HEK293 (cell line): ENCODE data around the gene E2F4.

Experiments used
- ZBTB1 ChIP-seq: fragments of 450-650 bp; formaldehyde crosslinking; IDR thresholded peaks from 2 replicates; pipeline ENCODE4 v1.5.1; 2016; ENCODE audit warnings: missing biosample characterization, missing genetic modification characterization
- TF ChIP-seq, protein P1 (sequence below): fragments of 450-650 bp; formaldehyde crosslinking; IDR thresholded peaks from 2 replicates; pipeline ENCODE4 v1.5.1; 2016; ENCODE audit warnings: missing biosample characterization, missing genetic modification characterization
- TF ChIP-seq, protein P2 (sequence below): fragments of 450-650 bp; formaldehyde crosslinking; IDR thresholded peaks from 2 replicates; pipeline ENCODE4 v1.5.1; 2016; ENCODE audit warnings: missing biosample characterization, missing genetic modification characterization
- TF ChIP-seq, protein P3 (sequence below): fragments of 450-650 bp; formaldehyde crosslinking; IDR thresholded peaks from 2 replicates; pipeline ENCODE4 v1.5.1; 2016; ENCODE audit warnings: missing biosample characterization, missing genetic modification characterization

DNA sequence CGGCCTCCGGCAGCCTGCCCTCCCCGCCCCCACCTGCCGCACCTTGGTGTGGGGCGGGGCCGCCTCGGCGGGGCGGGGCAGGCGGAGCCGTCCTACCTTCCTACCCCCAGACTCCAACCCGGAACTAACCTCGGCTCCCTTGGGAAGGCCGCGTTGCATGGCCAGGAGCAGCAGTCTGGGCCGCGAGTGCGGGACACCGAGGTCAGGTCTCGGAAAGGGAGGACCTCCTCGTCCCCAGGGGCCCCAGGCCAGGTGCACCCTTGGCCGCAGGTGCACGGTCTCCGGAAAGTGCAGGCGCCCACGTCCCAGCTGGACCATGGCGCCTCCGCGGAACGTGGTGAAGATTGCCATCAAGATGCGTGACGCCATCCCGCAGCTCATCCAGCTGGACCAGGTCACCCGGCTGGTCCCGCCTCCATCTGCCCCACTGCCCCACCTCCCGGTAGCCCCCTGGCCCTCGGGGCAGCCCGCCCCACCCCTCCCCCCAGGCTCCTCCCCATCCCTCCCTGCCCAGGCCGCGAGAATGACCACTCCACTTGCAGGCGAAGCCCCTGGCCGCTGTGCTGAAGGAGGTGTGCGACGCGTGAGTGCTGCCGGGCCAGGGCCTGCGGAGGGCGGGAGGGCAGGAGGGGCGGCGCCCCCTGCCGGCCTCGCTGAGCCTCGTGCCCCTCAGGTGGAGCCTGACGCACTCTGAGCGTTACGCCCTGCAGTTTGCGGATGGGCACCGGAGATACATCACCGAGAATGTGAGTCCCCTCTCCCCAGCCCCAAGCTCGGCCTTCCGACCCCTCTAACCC is 7.3 kb downstream of the E2F4 start, which contains the start of gene ELMO3:
- TF ChIP-seq, protein P1, sequence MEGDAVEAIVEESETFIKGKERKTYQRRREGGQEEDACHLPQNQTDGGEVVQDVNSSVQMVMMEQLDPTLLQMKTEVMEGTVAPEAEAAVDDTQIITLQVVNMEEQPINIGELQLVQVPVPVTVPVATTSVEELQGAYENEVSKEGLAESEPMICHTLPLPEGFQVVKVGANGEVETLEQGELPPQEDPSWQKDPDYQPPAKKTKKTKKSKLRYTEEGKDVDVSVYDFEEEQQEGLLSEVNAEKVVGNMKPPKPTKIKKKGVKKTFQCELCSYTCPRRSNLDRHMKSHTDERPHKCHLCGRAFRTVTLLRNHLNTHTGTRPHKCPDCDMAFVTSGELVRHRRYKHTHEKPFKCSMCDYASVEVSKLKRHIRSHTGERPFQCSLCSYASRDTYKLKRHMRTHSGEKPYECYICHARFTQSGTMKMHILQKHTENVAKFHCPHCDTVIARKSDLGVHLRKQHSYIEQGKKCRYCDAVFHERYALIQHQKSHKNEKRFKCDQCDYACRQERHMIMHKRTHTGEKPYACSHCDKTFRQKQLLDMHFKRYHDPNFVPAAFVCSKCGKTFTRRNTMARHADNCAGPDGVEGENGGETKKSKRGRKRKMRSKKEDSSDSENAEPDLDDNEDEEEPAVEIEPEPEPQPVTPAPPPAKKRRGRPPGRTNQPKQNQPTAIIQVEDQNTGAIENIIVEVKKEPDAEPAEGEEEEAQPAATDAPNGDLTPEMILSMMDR (tag by site-specific recombination) = no peak
- no peak for TF ChIP-seq ZBTB1 (tag by site-specific recombination)
- TF ChIP-seq, protein P2, sequence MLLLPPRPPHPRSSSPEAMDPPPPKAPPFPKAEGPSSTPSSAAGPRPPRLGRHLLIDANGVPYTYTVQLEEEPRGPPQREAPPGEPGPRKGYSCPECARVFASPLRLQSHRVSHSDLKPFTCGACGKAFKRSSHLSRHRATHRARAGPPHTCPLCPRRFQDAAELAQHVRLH (tag by site-specific recombination) = no peak
- TF ChIP-seq, protein P3, sequence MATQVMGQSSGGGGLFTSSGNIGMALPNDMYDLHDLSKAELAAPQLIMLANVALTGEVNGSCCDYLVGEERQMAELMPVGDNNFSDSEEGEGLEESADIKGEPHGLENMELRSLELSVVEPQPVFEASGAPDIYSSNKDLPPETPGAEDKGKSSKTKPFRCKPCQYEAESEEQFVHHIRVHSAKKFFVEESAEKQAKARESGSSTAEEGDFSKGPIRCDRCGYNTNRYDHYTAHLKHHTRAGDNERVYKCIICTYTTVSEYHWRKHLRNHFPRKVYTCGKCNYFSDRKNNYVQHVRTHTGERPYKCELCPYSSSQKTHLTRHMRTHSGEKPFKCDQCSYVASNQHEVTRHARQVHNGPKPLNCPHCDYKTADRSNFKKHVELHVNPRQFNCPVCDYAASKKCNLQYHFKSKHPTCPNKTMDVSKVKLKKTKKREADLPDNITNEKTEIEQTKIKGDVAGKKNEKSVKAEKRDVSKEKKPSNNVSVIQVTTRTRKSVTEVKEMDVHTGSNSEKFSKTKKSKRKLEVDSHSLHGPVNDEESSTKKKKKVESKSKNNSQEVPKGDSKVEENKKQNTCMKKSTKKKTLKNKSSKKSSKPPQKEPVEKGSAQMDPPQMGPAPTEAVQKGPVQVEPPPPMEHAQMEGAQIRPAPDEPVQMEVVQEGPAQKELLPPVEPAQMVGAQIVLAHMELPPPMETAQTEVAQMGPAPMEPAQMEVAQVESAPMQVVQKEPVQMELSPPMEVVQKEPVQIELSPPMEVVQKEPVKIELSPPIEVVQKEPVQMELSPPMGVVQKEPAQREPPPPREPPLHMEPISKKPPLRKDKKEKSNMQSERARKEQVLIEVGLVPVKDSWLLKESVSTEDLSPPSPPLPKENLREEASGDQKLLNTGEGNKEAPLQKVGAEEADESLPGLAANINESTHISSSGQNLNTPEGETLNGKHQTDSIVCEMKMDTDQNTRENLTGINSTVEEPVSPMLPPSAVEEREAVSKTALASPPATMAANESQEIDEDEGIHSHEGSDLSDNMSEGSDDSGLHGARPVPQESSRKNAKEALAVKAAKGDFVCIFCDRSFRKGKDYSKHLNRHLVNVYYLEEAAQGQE = no peak
